Germinal center (tissue), 1 donor: ENCODE data around the gene BCL2L15.

Experiments used
- DNase-seq: peaks from one replicate; pipeline ENCODE4 v3.0.0; 2012; ENCODE audit warnings: mixed read lengths, low spot score

Gene BCL2L15

DNA sequence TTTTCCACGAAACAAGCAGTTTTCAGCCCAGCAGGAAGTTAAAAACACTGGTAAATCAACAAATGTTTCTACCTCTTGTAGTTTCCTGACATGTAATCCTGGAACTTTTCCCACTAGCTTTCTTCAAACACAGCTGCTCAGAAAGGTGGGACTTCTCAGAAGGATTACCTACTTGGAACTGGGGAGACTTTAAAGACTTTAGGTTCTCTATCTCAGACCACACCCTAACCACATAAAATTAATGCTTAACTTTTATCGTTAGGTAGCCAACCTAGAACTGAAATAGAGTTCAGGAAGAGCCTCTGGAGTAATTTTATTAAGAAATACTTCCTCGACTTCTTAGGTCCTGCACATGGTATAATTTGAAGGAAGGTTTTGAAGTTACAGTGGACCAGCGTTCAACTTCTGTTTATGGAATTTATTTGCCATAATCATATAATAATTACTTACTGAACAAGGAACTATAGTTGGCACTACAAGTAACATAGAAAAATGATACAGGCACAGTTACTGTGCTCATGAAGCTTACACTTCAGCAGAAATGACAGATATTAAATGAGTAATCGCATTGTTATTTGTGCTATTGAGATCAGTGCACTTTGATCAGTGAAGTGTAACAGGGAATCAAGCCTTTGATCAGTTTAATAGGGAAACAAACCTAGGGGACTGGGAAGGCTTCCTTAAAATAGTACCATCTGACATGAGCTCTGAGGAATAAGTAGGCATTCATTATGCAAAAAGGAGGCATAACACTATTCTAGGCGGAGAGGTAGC lies at the start of gene BCL2L15:
Gene BCL2L15, minus strand, starts transcription at position 180 of the 774 bp plus-strand sequence. CDS start 206 bp downstream, outside the sequence.
- no peak for DNase-seq

DNA sequence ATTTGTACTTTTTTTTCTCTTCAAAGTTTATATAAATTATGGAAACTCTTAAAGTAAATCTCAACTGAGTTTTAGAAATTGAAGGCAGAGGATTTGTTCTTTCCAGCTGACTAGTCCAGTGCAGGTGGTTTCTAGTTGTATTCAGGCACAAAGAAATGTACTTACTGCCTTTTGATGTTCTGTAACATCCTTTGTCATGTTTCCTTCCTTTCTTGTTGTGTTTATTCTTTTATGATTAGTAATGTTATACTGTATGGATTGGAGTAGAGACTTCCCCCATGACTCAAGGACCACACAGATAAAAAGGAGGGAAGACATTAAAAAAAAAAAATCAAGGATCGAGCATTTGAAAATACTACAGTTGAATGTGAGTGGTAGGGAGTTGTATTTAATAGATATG lies 49.8 kb upstream of the BCL2L15 start:
- DNase-seq, result no peak

DNA sequence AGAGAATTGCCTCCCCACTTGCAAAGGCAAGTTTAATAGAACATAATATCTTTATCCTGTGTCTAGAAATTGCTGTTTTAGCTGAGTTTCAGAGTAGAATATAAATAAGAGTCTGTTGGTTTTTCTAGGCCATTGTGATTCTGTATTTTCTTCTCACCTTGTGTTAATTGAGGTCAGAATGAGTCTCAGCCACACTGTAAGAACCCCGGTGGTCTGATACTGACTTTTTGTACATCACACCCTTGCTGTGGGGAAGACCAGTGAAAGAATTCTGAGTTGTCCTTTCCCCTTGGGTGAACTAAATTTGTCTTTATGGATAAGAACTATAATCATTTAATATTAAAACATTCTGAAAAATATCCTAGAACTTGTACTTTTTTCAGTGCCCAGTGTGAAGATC lies 48.6 kb upstream of the BCL2L15 start:
- no peak for DNase-seq

DNA sequence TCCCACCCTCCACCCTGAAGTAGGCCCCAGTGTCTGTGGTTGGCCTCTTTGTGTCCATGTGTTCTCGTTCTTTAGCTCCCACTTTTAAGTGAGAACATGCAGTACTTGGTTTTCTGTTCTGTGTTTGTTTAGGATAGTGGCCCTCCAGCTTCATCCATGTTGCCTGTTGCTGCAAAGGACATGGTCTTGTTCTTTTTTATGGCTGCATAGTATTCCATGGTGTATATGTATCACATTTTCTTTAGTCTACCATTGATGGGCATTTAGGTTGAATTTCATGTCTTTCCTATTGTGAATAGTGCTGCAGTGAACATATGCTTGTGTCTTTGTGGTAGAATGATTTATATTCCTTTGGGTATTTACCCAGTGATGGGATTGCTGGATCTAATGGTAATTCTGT lies 47.8 kb upstream of the BCL2L15 start:
- no peak for DNase-seq

DNA sequence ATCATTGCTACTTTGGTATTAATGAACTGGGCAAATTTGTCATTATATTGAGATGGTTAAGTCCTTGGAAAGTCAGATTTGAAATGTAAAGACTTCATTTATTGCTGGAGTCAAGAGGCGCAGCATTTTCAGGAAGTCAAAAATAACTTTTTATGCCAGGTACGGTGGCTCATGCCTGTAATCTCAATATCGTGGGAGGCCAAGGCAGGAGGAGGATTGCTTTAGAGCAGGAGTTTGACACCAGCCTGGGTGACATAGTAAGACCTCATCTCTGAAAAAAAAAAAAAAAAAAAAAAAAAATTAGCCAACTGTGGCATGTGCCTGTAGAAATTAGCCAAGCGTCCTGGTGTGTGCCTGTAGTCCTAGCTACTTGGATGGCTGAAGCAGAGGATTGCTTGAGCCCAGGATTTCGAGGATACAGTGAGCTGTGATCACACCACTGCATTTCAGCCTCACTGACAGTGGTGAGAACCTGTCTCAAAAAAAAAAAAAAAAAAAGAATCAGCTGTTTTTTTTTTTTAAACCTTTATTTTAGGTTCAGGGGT lies 47.2 kb upstream of the BCL2L15 start:
- DNase-seq, result no peak

DNA sequence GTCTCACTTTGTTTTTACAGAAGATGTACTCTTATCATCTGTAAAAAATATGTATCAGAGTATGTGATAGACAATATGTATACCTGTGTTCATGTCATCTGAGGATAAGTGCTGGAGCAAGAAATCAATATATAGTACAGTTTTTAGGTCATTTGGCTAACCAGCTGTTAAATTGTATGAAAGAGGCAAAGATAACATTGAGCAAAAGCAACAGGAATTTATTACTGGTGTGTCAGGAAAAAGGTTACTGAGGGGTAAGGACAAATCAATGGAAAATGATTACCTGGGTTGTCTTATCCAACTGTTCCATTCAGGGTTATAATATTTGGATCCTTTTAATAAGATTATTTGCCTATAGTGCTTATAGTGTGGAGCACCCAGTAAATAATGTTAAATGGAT lies 46.6 kb upstream of the BCL2L15 start:
- DNase-seq, result no peak

DNA sequence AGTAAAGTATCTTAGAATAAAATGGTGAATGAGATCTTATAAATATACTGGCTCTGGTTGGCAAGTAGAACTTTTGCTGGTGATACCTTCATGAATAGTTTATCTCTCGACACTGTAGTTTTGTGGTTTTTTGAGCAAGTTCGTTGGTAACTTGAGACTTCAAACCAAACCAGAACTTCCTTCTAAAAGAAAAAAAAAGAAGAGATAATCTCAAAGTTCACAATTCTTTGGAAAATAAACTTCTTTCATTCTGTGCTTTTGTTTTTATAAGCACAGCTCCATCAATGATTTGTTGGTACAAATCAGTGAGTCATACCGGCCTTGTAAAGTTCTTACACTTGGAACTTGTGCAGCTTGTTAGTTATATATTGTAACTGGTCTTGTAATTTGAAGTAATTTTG lies 44.1 kb upstream of the BCL2L15 start:
- no peak for DNase-seq

DNA sequence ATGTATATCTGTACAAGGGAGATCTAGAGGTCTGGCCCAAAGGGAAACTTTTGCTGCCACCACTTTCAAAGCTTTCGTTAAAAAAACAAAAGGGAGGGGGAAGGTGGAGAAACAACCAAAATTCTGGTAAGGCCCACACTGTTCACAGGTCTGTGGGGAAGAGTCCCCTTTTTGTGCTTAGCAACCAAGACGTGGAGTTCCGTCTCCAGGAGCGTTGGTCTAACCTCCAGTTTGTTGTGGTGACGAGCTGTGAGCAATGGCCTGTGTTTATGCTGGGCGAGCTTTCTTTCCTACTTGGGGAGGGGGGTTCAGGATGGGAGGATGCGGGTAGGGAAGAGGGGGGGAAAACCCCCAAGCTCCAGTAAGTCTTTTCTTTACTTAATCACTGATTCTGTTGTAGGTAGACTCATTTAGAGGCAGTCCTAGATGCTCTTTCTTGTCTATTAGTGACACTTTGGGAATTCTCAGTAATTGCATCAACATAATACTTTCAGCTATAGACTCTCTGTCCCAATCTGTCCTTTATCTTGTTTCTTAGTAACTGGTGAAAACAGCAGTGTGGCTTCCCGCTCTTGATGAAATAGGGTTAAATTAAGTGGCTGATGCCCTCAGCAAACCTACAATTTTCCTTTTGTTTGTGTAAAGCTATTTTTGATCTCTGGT lies 43.2 kb upstream of the BCL2L15 start:
- DNase-seq, result peak; percentile 47

DNA sequence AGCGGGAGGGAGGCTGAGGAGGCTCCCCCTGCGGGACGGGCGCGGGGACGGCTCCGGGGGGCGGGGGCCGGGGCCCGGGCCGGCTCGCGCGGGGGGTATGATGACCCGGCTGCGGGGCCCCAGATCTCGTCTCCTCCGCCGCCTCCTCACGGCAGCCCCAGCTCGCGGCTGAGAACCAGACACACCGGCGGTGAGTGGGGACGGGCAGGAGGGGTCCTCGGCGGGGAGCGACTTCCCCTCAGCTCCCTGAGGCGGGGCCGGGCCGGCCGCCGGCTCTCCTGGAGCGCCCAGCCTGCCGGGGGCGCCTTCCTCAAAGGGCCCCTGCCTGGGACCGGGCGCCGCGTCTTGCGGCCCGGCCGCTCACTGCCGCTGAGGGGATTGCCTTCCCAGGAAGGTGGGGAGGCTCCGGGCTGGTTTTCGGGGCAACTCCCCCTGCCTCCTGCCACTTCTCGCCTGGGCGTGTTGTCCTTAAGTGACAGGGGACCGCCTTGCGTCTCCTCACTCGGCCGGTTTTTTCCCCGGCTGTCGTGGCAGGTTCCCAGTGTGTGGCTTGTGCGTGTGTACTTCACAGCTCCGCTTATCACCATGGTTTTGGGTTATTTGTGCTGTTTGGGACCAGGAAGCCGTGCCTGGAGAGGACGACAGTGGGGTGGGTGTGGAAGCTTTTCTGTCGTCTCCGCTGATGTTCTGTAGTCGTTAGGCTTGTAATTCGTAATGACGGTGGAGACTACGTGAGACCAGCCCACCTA lies 42.5 kb upstream of the BCL2L15 start:
- DNase-seq, result peak; percentile 76

DNA sequence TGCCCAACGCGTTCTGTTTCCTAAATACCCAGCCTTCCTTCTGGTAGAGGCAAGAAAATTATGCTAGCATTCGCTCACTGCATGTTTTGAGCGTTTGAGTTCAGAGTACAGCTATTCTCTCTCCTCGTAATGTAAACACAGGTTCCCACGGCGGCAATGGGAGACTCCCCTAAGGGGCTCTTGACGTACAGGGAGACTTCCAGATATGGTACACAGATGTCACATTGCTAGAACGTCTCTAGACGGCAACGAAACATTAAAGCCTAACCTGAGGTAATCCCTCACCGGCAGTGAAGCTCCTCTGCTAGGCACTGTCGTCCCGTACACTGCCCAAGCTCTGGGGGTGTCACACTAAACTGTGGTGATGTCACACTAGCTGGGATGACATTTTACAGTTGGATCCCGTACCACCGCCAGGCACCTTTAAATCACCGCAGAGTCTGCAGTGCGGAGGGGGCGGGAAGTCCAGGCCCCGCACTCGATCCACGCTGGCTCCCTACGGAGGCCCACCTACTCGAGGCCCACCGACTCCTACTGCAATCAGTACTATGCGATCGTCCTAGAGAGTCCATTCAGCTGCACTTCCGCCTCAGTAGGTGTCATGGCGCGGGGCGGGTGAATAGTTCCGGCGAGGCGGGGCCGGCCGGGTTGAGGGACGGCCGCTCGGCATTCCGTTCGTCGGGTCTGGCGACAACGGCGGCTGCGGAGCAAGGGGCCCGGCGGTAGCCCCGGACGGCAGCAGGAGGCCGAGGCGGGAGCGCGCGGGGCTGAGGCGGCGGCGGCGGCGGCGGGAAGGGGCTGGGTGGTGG lies 41.8 kb upstream of the BCL2L15 start, which contains the start of gene HIPK1:
Gene HIPK1, plus strand, starts transcription at position 384 of the 809 bp plus-strand sequence.
- DNase-seq, result peak; percentile 92

DNA sequence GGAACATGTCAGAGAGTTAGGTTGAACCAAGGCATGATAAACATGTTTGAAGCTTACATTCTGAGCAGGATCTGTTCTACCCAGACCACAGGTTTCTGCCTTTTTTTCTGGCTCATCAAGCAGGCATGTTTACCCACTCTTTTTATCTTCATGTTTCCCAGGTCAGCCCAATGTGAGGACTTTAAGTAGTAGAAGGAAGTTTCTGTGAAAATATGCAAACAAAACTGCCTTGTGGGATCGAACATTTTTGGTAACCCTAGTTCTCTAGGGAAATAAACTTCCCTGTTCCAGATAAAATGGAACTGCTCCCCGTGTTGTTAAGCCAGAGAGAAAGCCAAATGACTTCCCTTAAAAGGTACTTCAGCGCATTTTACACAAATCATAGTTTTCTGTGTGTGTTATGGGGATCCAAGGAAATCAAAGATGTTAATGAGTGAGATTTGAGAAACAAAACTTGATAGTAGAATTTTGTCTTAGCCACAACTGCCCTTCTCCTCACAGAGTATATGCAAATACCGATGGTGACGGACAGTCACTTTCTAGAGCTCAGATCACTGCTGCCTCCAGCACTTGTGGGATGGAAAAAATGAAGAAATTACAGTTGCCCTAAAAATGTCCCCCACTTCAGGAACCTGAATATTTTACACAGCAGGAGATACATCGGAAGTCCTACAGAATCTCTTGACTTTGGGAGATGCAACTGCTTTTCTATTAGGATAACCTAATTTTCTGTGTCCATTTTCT lies 41.0 kb upstream of the BCL2L15 start:
- DNase-seq, result peak; percentile 26

DNA sequence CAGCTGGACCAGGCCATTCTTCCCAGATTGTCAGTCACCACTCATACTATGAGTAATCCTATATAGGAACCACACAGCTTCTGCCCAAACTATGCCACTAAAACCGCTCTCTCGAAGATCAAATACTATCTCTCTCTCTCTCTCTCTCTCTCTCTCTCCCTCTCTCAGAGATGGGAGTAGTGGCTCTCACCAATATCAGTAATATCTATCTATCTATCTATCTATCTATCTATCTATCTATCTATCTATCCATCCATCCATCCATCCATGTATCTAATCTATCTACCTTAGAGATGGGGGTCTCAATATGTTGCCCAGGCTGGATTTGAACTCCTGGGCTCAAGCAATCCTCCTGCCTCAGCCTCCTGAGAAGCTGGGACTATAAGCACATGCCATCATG lies 37.1 kb upstream of the BCL2L15 start:
- DNase-seq, result no peak

DNA sequence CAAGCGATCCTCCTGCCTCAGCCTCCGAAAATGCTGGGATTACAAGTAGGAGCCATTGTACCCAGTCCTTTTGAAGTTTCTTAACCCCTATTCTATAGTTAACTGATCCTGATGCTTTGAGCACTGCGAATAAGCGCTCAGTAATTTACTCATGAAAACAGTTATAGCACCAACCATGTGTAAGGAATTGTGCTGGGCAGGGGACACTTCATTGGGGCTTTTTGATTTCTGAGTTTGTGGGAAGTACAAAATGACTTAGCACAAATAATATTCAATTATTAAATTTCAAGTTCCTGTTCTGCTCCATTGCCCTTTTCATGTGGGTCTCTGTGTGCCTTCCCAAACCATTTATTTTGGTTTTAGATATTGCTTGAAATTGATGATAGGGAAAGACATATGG lies 35.6 kb upstream of the BCL2L15 start:
- no peak for DNase-seq

DNA sequence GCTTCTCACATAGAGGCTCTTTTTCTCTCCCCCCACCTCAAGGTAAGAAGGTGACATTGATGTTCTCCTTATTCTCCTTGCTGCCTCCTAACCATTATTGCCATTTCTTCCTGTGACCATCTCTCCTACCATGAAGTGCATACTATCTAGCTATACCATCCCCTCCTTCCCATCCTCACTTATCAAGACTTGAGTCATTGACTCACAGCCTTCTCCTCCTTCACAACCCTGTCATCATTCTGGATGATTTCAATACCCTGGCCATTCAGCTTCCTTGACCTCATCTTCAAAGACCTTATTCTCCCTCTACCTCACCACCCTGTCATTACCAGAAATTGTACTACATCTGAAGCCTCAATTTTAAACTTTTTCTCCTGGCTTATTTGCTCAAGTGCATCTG lies 30.9 kb upstream of the BCL2L15 start:
- DNase-seq, result no peak

DNA sequence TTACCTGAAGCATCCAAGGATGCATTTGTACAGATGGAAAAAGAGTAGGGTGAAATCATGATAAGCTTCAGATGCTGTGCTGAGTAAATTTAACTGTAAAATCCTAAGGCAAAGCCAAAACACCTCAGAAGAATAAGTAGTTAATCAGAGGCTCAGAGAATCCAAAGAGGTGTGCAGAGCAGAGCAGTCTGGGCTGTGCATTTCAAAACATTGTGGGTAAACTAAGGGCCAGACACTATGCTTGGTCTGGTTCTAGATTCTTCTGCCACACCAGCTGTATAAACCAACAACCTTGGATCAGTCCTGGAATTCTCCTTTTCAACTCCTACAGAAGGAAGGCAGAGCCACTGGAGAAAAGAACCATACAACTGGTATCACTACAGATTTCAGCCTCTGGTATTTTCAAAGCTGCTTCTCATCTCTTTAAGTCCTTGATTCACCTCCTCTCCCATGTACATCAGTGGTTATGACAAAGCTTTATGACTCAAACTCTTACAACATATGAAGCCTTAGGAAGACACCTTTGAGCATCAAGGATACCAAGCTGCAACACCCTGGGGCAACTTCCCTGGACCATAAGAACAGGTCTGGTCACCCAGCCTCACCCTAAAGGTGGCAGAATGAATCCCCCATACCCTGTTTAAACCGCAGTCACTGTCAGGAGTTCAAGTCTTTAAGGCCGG lies 30.2 kb upstream of the BCL2L15 start:
- DNase-seq, result no peak

DNA sequence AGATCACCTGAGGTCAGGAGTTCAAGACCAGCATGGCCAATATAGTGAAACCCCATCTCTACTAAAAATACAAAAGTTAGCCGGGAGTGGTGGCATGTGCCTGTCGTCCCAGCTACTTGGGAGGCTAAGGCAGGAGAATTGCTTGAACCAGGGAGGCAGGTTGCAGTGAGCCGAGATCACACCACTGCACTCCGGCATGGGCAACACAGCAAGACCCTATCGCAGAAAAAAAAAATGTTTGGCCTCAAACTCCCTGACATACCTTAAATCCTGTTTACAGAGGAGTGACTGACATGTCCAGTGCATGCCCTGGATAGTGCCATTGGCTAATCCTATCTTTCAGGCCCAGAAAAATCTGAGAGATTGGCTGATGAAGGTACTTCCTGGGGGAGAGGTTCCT lies 29.6 kb upstream of the BCL2L15 start:
- DNase-seq, result no peak

DNA sequence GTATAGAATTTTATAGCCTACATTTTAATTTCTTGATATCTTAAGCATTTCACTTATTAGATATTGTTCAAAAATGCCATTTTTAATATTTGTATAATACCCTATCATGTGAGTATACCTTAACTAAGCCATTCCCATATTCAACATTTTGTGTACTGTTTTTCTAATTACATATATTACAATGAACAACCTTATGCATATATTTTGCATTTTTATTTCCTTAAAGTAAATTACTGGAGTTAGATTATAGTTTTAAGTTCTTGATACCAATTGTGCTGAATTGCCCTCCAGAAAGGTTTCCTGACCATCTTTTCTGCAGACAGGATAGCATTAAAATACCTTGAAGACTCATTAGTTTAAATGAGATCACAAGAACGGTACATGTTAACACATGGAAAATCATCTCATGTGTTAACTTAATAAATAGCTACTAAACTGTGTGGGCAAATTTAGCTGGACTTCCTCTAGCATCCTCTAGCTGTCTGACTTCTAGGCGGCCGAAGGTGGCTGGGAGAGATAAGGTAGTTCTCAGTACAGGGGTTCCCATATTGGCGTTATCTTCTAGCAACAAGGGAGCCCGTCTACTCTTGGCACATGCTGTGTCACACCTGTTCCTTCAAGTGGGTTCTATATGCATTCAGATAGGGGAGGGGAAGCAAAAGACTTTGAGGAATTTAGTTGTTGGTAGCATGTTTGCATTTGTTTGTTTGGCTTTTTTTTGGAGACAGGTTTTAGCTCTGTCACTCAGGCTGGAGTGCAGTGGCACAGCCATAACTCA lies 26.7 kb upstream of the BCL2L15 start:
- DNase-seq, result no peak

DNA sequence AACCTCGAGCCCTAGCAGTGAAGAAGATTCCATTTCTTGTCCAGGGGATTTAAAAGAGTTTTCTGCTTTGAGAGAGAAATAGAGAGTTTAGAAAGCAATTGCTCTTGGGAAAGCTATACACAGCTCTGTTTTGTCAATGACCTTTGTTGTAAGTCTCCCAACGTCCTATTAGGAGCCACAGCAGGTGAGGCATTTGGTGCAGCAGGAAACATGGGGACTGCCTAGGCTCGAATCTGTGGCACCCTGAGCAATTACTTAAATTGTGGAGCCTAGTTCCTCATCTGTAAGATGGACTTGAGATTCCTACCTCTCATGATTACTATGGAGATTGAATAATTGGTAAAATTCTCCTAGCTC lies 25.9 kb upstream of the BCL2L15 start:
- no peak for DNase-seq

DNA sequence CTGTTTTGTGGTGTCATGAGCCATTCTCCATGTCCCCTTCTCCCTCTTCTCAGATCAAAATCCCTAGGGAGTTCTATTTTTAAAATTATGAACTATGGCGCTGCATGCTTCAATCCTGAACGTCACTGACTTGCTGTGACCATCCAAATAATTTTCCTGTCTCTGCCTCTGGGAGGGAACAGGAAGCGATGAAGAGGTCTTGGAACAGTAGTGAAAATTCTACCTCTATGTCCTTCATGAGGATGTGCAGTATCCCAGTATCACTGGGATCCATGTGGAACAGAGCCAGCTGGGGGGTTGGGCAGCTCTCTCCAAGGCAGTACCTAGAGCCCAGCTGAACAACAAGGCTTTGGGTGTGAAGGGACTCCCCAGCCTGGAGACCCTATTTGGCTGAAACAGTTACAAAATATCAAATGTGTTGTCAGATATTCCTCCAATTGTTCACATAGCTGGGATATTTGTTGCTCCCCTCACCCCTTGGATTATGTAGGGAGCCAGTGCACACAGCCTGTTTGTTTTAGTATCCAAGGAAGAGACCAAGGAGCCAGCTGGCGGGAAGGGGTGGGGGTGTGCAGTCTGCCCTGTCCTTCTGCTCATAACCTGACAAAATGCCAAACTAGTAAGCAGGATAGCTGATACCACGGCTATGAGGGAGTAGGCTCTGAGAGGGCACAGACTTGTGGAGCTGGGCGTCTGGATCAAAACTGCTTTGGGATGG lies 25.4 kb upstream of the BCL2L15 start:
- DNase-seq, result no peak
